HUDEP-2 (cell line): ENCODE results near the gene SSX2IP.
"Not testable (repeated sequence)": the region's sequence is repeated elsewhere in the genome, so short reads cannot be mapped to it uniquely, and the experiment has no call there.

ENCODE experiments used
- DNase-seq, 76 experiments: peaks; one replicate each; lab custom pipeline; 2025; ENCODE audit not compliant: unreplicated experiment in 76 of 76; lab: John Stamatoyannopoulos, UW

The SSX2IP gene

DNA sequence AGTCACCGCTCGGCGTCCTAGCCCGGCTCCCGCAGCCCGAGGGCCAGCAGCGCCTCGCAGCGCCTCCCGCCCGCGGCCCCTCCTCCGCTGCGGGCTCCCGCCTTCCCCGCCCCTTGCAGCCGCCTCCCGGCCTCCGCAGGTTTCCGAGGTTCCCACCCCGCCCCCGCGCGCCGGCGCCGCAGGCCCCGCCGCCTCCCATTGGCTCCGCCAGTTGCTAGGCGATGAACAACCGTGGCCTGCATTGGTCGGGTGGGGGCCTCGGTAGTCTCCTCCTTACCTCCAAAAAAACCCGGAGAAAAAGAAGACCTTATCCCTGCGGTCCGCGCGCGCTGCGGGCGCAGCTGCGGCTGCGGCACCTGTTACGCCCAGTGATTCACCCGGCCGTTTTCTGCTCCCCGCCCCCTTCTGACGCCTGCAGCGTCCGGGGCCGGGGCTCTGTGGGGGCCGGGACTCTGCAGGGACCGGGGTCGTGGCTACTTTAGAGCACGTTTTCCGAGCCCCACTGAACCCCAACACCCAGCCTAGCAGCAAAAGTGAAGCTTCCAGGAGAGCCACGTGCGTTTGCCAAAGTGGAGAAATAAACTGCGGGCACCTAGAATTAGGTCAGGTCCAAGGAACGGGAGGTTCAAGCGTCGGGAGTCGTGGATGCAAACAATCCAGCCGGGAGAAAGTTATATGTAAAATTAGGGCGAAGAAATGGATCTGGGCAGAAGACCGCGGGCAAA is at the start of gene SSX2IP:
SSX2IP (minus strand) TSS at position 65 of the 725 bp plus-strand sequence. CDS start 19,242 bp downstream, outside the sequence.
- peak; percentile 57 to 99 (median 96) for DNase-seq

DNA sequence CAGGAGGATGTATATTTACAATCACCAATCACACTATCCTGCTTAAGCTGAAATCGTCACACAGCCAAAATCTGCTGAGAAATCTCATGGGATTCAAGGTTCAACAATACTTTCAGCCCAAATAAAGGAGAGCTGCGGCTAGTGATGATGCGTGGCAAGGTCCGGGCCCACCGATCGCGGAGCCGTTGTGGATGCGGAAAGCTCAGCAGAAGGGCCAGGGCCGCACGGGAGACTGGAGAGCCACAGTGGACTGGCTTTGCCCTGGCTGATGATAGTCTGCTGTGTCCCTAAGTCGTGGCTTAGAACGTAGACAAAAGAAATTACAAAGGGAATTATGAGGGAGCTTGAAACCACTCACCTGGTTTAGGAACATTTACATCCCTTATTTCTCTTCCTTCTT is 48.0 kb upstream of the SSX2IP start:
- DNase-seq: no peak

DNA sequence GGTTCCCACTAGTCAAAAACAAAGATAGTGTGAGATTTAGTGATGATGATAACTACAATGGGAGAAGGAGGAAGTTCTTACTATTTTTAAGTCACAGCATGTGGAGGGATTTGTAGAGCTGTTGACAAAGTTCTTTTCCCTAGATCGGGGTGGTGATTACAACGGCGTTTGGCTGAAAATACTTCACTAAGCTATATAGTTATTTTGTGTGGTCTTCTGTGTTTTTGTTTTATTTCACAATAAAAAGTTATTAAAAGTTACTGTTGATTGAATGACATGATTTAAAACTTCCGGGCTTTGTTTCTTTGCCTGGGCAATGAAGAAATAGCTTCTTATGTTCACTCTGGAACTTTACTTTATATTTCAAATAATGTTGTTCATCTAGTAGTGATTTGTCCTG is 47.3 kb upstream of the SSX2IP start:
- DNase-seq: no peak

DNA sequence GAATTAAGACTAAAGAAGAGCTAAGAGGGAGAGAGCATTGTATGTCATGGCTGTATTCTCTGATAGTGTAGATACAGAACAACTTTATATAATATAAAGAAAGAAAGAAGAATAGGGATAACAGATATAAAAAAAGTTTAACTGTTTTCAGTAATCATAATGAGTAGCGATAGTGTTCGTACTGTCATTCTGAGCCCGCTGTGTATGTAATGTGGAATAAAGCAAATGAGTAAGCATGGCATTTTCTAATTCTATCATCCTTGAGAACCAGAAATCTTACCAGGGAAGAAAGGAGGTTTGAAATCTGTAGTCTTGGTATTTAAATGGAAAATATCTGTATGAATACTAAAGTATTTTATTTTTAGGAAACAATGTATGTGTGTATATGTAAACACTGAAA is 46.7 kb upstream of the SSX2IP start:
- no peak for DNase-seq

DNA sequence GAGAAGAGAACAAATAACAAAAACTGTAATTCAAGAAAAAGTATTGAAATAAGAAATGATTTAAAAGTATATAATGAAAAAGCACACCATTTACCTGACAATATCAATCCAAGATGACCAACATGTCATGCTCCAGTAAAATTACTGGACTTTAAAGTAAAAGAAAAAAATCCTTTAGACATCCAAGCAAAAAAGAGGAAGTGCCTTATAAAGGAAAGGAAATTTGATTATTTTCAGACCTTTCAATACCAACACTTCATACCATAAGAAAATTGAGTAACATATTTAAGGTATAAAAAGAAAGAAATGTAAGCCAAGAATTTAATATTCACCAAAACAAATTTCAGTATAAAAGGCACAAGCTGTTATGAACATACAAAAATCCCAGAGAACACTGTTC is 46.2 kb upstream of the SSX2IP start:
- DNase-seq: no peak

DNA sequence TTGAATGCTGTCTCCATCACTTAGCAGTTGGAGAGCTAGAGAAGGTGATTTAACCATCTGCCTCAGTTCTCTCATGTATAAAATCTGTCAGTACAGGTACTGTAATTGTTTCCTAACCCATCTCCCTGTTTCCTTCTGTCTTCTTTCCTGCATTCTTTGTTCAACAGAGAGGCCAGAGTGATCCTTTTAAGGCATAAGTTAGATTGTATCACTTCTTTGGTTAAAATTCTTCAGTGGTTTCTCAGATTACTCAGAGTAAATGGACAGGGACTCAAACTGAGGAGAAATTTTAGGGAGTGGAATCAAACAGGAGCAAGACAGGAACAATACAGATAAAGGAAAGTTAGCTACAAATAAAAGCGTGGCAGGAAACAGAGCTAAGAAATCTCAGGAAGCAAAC is 45.2 kb upstream of the SSX2IP start:
- DNase-seq: no peak

- DNase-seq: no peak
Observed at GRCh38 chr1:84732520-84732919, 42.3 kb upstream of the SSX2IP start.

DNA sequence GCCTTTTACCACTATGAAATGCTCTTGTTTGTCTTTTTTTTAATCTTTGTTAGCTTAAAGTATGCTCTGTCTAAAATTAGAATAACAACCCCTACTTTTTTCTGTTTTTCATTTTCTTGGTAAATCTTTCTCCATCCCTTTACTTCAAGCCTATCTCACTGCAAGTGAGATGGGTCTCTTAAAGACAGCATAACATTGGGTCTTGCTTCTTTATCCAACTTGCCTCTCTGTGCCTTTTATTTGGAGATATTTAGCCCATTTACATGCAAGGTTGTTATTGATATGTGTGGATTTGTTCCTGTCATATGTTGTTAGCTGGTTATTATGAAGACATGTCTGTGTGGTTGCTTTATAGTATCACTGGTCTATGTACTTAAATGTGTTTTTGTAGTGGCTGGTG is 41.3 kb upstream of the SSX2IP start:
- no peak for DNase-seq

DNA sequence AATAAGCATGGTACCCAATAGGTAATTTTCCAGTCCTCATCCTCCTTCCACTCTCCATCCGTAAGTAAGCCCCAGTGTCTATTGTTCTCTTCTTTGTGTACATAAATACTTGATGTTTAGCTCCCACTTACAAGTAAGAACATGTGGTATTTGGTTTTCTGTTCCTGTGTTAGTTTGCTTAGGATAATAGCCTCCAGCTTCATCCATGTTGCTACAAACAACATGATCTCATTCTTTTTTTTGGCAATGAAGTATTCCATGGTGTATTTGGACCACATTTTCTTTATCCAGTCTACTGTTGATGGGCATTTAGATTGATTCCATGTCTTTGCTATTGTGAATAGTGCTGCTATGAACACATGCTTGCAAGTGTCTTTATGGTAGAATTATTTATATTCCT is 37.5 kb upstream of the SSX2IP start:
- DNase-seq: not testable (repeated sequence)

DNA sequence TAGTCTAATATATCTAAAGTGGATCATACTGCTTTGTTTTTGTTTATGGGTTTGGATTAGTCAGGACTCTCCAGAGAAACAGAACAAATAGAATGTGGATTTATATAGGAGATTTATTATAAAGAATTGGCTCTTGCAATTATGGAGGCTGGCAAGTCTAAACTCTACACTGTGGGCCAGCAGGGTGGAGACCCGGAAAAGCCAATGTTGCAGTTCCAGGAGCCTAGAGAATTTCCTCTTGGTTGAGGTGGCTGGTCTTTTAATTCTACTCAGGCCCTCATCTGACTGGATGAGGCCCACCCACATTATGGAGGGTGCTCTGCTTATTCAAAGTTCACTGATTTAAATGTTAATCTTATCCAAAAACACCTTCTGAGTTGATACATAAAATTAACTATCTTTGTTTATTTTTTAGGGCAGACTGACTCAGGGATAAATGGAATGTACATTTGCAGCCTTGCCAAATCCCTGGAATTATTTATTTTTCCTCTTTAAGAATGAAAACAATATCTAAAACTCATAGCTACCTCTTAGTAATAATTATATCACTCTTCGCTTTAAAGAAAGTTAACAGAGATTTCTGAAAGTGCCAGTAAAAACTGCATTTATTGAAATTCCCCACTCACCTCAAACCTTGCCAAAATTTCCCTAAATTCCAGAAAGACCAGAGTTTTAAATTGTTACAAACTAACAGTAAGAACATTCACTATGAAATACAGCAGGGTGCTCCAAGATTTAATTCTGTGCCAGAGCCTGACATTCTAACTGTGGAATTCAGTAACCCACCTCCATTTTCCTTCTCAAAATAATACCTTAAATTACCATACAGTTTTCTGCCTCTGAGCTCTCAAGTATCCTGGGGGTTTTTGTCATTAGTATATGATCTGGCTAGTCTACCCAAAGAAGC is 36.6 kb upstream of the SSX2IP start:
- DNase-seq: no peak

- peak in 25 of 76 experiments; percentile 2 to 34 (median 17) for DNase-seq
Observed at GRCh38 chr1:84724128-84724860, 34.0 kb upstream of the SSX2IP start.

DNA sequence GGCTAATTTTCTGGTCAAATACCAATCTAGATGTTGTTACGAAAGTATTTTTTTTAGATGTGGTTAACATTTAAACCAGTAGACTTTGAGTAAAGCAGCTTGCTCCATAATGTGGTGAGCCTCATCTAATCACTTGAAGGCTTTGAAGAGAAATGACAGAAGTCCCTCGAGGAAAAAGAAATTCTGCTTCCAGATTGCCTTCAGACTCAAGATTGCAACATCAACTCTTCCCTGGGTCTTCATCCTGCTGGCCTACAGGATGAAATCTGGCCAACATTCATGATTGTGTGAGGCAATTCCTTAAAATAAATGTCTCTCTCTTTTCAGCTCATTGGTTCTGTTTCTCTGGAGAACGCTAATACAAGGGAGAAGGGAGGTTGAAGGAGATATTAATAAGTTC is 32.5 kb upstream of the SSX2IP start:
- DNase-seq: no peak

DNA sequence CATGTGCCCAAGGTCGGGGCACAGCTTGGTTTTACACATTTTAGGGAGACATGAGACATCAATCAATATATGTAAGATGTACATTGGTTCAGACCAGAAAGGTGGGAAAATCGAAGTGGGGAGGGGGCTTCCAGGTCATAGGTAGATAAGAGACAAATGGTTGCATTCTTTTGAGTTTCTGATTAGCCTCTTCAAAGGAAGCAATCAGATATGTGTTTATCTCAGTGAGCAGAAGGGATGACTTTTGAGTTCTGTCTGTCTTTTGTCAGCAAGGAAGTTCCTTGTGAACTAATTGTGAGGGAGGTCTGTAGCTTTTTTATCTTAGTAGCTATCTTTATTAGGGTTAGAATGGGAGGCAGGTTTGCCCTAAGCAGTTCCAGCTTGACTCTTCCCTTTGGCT is 31.6 kb upstream of the SSX2IP start:
- DNase-seq: not testable (repeated sequence)

DNA sequence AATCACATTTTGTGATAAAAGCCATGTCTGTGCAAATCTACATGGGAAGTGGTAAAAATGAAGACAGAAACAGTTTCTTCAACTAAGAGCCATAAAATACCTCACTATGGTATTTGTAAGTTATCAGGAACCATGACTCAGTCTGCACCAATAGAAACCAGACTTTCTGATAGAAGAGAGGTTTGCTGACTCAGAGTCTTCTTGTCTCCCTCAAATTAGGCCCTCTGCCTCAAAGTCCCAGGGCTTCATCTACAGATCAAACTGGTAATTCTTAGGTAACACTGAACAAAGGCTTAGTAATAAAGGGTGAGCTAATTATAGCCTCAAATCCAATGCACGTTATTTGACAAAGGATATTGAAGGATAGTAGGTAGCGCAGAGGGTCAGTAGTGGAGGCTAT is 30.9 kb upstream of the SSX2IP start:
- peak in 2 of 76 experiments; percentile 11 to 15 for DNase-seq

DNA sequence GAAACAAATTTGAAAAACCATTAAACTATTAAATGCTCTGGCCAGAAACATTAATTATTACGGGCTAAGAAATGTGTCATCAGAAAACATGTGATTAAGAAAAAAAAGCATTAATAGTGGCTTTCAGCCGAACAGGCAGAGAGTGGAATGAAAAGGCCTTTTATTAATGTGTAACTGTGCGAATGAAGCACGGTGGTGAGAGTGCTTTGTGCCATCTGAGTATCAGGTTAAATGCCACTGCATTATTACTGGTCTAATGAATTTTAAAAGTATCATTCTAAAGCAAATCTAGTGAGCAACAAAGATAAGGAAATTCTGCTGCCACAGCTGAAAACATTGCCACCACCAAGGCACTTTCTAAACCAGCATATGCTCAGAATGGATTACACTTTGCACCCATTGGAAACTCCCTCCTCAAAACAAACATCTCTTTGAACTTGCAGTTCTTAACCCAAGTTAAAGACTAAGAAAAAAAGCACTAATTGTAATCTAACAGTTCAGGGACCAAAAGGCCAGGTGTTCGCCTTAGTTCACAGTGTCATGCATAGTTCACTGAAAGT is 30.0 kb upstream of the SSX2IP start:
- no peak for DNase-seq

GRCh38 chr1:84719543-84720217 is 29.4 kb upstream of the SSX2IP start:
- no peak for DNase-seq

DNA sequence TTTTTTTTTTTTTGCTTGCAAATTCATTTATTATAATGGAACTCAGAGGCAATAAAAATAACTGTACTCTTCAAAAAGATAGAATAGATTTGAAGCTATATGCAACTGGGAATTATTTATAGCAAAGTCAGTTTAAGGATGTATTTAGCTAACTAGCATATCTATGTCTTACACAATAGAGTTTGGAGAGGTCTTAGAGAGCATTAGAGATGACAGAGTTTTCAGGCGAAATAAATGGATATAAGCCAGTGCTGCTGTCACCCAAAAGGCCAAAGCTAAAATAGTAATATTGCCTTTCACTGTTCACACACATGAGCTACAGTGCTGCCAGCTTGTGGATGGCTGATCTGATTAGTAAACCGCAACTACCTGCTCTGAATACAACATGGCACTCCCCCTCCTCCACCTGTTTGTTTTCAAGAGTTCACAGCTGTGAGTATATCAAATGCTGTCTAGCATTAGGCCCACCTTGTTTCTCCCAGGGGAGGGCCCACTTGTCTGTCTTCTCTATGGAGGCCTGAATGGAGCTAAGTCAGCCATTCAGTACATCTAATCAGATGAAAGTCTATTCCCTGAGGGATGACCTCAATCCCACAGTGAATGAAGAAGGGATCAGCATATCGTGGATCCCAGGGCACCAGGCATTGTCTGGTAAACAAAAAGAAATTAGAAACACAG is 25.2 kb upstream of the SSX2IP start:
- DNase-seq: no peak

DNA sequence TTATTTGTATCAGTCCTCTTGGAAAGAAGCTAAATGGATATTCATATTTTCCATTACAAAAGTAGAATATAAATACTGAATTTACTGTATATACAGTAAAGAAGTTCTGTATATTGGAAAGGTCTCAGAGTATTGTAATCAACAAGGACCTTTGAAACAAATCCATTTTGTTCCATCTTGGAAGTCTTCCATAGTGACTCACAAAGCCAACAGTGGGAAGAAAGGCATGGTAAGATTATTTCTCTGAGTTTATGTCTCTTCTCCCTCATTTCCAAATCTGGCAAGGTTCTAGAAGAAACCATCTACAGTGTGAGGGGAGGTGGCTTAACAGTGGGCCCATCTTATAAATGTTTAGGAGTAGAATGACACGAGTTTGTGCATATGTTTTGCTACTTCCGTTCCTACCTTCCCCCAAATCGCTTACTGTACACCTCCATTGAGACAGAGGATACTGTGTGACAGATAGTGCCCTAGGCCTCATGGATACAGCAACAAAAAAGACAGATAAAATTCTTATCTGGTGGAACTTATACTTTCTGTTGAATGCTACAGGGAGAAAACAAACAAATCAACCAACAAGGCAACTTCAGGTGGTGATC is 22.1 kb upstream of the SSX2IP start:
- no peak for DNase-seq

DNA sequence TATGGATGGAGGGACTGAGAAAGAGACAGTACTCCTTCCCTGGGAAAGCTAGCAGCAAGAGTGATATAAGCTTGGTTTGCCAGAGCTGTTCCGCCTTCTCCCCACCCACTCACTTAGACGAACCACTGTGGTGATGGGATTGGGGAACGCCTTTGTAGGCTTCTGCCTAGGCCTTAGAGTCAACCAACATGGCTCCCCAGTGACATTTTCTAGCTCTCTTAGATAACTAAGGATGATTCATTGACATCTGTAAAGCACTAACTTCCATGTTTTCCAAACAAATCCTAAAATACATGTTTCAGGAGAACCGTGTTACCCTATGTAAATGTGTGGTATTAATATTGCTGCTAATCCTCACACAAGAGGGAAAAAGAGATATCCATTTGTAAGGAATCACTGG is 21.6 kb upstream of the SSX2IP start:
- DNase-seq: no peak
